AG09319 (cell line): ENCODE measurements around the gene CTIF.

ENCODE experiments used
- DNase-seq: peaks from one replicate; pipeline ENCODE4 v3.0.0-alpha.2; 2010; ENCODE audit warnings: low read depth; ENCODE audit errors: extremely low read depth
- CTCF ChIP-seq: IDR thresholded peaks from 2 replicates; pipeline ENCODE4 v1.5.1; 2011; ENCODE audit warnings: low read depth, mild to moderate bottlenecking, inconsistent platforms, low read length, moderate library complexity

The CTIF gene

GRCh38 chr18:48669180-48669675 is 130.4 kb downstream of the CTIF start:
- no peak for TF ChIP-seq CTCF

GRCh38 chr18:48669991-48670750 is 131.3 kb downstream of the CTIF start:
- no peak for TF ChIP-seq CTCF
- no peak for DNase-seq

More at GRCh38 chr18:48669180-48669675, 130.4 kb downstream of the CTIF start:
- no peak for DNase-seq

DNA sequence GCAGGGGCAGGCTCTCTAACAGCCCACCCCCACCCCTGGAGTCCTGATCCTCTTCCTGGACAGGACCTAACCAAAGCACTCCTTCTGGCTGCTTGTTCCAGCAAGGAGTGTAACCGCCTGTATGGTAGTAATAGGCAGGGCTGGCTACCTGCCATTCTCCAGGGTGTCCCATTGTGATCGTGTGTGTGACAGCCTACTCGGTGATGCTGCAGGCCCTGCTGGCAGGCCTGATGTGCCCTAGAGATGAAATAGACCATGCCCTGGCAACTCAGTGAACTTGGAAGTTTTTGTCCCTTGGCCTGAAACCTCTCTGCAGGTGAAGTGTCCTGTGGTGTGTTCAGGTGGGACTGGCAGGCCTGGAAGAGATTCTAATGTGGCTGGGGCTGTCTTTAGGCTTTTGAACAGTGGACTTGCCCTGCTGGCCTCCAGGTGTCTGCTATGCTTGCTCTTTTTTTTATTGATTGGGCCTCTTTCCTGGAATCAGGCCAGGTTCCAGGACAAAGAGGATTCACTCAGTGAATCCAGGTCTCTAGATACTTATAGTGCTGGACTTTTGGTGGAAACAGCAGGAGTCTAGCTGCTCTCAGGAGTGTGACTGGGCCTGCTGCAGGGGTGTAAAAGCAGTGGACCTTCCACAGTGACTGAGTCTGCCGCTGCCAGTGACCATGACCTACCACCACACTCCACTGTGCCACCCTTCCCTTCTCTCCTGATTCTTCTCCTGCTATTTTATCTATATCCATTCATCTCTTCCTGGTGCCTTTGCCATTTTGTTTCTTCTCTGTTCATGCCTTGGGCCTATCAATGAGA is 132.1 kb downstream of the CTIF start:
- DNase-seq: no peak
- TF ChIP-seq CTCF: no peak

- no peak for DNase-seq
- TF ChIP-seq CTCF: no peak
These were observed 132.7 kb downstream of the CTIF start for GRCh38 chr18:48671561-48671945.

- no peak for DNase-seq
These were observed 134.0 kb downstream of the CTIF start for GRCh38 chr18:48672671-48673340.

GRCh38 chr18:48673456-48673852 is 134.6 kb downstream of the CTIF start:
- DNase-seq: no peak

More at GRCh38 chr18:48672671-48673340, 134.0 kb downstream of the CTIF start:
- TF ChIP-seq CTCF: no peak

More at GRCh38 chr18:48673456-48673852, 134.6 kb downstream of the CTIF start:
- no peak for TF ChIP-seq CTCF
